ENCODE results near the gene POMP. TPM values are rescaled to one million over a fixed set of nuclear protein-coding genes. Genes with fewer than 3 reads are reported as not detected.

POMP gene
- total RNA-seq, 4 donors from 2014 or later = 23.8 to 43.4 (median 40.3) TPM

DNA sequence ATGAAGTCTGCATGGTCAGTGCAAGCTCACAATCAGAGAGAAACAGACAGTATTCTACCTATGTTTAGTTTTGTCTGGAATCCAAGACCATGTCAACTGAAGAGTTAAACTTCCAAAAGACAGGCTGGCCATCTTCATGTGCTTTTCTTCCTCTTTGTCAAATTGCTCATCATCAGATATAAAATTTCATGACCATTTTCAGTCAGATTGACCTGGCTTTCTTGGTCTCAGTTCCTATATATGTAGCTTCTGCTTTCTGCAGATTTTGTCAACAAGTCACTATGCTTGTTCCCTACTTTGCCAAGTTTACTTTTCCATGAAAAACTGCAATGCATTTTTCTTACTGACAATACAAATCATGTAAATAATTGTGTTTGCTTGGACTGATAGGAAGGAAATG, 46.0 kb downstream of the POMP start:
- no peak for DNase-seq (ENCODE audit: low spot score in 2 of 2)
- no peak overlapping the region for H3K4me3 ChIP-seq (ENCODE audit: low read depth, poor library complexity, severe bottlenecking)
- intact Hi-C loops (cut with DNase I; ENCODE audit: low total_unique reads) = no loop called here
- TF ChIP-seq, protein P1, sequence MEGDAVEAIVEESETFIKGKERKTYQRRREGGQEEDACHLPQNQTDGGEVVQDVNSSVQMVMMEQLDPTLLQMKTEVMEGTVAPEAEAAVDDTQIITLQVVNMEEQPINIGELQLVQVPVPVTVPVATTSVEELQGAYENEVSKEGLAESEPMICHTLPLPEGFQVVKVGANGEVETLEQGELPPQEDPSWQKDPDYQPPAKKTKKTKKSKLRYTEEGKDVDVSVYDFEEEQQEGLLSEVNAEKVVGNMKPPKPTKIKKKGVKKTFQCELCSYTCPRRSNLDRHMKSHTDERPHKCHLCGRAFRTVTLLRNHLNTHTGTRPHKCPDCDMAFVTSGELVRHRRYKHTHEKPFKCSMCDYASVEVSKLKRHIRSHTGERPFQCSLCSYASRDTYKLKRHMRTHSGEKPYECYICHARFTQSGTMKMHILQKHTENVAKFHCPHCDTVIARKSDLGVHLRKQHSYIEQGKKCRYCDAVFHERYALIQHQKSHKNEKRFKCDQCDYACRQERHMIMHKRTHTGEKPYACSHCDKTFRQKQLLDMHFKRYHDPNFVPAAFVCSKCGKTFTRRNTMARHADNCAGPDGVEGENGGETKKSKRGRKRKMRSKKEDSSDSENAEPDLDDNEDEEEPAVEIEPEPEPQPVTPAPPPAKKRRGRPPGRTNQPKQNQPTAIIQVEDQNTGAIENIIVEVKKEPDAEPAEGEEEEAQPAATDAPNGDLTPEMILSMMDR (IDR thresholded peaks at IDR 0.05) = no peak
- TF ChIP-seq POLR2A (IDR thresholded peaks at IDR 0.05) = no peak

DNA sequence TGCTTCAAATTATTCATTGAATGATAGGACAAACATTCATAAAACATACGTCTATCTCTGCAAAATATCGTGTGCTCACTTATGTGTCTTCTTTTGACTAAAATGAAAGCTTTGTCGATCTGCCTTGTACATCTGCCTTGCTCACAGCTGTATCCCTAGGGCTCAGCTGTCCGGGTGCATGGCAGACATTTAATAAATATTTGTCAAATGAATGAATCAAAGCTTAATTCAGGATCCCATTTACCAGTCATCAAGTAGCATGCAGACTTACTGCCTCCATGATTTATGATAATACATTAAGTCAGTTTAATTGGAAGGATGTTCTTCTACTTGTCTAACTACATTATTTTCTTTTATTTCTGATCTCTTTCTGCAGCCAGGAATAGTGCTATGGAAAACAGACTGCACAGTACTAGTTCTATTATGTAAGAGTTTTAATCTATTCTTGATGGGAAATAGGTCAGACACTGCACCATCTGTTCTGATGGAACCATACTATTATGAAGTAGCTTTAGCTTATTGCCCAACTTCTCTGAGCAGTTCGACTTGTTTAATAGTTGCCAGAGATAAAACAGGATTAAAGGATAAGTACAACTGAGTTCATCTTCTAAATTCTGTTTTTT, 46.6 kb downstream of the POMP start:
- DNase-seq (ENCODE audit: low spot score in 2 of 2) = no peak
- intact Hi-C loops (cut with DNase I; ENCODE audit: low total_unique reads) = no loop called here
- no peak overlapping the region for H3K4me3 ChIP-seq (ENCODE audit: low read depth, poor library complexity, severe bottlenecking)
- 42 to 43% methylated on average over 5 of the region's 5 CpGs for WGBS, 2 donors
- TF ChIP-seq, protein P1 (IDR thresholded peaks at IDR 0.05) = no peak

DNA sequence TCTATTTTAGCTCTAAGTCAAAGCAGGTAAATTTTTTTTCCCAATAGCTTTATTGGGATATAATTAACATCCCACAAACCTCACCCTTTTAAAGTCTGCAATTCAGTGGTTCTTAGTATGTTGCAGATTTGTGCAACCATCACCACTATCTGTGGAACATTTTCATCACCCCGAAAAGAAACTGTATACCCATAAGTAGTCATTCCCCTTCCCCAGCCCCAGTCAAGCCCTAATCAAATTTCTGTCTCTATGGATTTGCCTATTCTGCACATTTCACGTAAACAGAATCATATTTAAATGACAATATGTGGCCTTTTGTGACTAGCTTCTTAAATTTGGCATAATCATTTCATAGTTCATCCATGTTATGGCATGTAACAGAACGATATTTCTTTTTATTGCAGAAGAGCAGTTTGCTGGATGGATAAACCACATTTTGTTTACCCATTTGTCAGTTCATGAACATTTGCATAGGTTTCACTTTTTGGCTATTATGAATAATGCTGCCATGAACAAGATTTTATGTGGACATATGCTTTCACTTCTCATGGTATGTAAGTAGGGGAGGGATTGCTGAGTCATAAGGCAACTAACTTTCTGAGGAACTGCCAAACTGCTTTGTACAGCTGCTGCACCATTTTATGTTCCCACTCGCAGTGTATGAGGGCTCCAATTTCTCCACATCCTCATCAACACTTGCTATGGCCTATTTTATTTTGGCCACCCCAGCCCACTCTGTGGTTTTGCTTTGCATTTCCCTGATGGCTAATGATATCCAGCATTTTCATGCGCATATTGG, 48.9 kb downstream of the POMP start:
- H3K4me3 ChIP-seq (ENCODE audit: low read depth, poor library complexity, severe bottlenecking) = no peak overlapping the region
- intact Hi-C loops (cut with DNase I; ENCODE audit: low total_unique reads) = no loop called here
- WGBS, 2 donors = 64 to 72% methylated on average over 5 of the region's 5 CpGs
- TF ChIP-seq POLR2A (IDR thresholded peaks at IDR 0.05) = no peak
- TF ChIP-seq, protein P1 (IDR thresholded peaks at IDR 0.05) = no peak
- DNase-seq (ENCODE audit: low spot score in 2 of 2) = no peak

DNA sequence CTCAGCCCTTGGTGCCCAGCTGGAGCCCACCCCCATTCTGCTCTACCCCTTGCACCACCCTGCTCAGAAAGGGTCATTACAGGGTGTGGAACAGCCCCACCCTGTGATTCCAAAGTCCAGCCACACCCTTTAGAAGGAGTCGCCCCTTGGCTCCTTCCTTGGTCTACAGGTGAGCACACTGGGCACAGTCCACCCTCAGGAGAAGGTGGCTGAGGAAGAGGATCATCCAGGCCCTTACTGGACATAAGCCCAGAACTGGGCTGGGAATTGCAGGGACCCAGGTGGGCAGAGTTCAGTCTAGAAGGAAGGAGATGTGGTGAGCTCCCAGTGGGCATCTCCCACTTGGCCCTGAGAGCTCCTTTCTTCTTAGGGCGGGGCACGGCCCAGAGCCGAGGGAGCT, 51.2 kb downstream of the POMP start:
- no peak overlapping the region for H3K4me3 ChIP-seq (ENCODE audit: low read depth, poor library complexity, severe bottlenecking)
- intact Hi-C loops (cut with DNase I; ENCODE audit: low total_unique reads) = no loop called here
- DNase-seq (ENCODE audit: low spot score in 2 of 2) = no peak
- TF ChIP-seq, protein P1 (IDR thresholded peaks at IDR 0.05) = no peak
- TF ChIP-seq POLR2A (IDR thresholded peaks at IDR 0.05) = no peak
- WGBS, 2 donors = 80 to 86% methylated on average over 3 to 4 of the region's 4 CpGs

DNA sequence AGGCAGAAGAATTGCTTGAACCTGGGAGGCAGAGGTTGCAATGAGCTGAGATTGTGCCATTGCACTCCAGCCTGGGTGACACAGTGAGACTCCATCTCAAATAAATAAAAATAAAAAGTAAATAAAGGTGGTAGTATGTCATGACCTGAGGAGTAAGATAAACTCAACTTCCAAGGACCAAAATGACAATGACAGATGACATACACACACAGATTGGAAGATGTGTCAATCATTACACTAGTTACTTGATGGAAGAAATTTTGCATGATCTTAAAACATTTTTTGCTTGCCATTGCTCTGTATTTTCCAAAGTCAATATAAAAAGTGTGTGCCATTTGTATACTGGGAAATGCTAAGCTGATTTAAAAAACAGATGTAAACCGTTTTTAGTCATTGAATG, 55.7 kb downstream of the POMP start:
- WGBS, 2 donors = 79 to 82% methylated on average over 1 of the region's 1 CpG
- TF ChIP-seq, protein P1 (IDR thresholded peaks at IDR 0.05) = no peak
- TF ChIP-seq POLR2A (IDR thresholded peaks at IDR 0.05) = no peak
- DNase-seq (ENCODE audit: low spot score in 2 of 2) = no peak
- H3K4me3 ChIP-seq (ENCODE audit: low read depth, poor library complexity, severe bottlenecking) = no peak overlapping the region
- intact Hi-C loops (cut with DNase I; ENCODE audit: low total_unique reads) = no loop called here
